ENCODE measurements around the gene ZNF618.
A peak's percentile ranks its signal among the peaks of the same experiment; 100 is the strongest.

DNA sequence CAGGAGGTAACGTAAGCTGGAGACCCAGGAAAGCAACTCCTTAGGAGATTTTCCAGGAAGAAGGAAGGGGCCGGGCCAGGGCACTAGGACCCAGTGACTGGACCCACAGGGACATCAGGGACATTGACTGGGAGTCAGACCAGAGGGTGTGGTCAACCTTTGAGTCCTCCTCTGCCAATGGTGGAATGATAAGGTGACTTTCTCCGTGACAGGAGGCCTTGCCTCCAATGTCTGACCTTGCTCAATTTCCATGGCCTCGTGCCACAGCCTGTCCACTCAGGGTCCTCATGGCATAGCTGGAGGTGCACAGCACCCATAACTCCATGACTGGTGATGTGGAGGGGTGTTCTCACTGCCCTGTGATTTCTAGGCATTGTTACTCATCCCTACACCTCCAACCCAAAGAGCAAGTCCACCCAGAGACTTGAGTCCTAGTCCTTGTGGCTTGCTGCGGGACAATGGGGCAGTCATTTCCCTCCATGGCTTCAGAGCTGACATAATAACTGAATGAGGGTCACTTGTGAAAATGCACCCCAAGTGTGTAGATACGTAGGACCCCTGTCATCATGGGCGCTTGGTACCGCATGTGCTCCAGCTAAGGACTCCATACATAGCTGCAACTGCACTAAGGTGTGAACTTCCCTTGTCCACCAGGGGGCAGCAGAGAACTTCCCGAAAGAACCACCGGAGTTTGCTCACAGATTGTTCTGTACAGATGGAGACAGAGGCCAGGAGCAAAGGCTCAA is 206.1 kb downstream of the ZNF618 start:
- TF ChIP-seq, protein P1, sequence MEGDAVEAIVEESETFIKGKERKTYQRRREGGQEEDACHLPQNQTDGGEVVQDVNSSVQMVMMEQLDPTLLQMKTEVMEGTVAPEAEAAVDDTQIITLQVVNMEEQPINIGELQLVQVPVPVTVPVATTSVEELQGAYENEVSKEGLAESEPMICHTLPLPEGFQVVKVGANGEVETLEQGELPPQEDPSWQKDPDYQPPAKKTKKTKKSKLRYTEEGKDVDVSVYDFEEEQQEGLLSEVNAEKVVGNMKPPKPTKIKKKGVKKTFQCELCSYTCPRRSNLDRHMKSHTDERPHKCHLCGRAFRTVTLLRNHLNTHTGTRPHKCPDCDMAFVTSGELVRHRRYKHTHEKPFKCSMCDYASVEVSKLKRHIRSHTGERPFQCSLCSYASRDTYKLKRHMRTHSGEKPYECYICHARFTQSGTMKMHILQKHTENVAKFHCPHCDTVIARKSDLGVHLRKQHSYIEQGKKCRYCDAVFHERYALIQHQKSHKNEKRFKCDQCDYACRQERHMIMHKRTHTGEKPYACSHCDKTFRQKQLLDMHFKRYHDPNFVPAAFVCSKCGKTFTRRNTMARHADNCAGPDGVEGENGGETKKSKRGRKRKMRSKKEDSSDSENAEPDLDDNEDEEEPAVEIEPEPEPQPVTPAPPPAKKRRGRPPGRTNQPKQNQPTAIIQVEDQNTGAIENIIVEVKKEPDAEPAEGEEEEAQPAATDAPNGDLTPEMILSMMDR (IDR thresholded peaks at IDR 0.05 in 4 of 5, conservative IDR thresholded peaks at IDR 0.05 in 1 of 5): peak; percentile 72 to 94 (median 89)
- no peak for TF ChIP-seq POLR2A (IDR thresholded peaks at IDR 0.05)
